GM10248 (cell line): Measurements from ENCODE around the gene ASB8.

ENCODE experiments used
- CTCF ChIA-PET: fragments of 300-600 bp; sonication (Branson Sonifier 250); formaldehyde crosslinking; extraction: SDS; loops from one replicate; lab custom pipeline; 2021; ENCODE audit warnings: antibody characterized with exemption; lab: Yijun Ruan, JAX
- POLR2A ChIA-PET: fragments of 350-650 bp; sonication (Branson Sonifier 250); formaldehyde crosslinking; extraction: SDS; loops from one replicate; lab custom pipeline; 2020; ENCODE audit warnings: antibody characterized with exemption; lab: Yijun Ruan, JAX
- DNase-seq: peaks from one replicate; pipeline ENCODE4 v3.0.0; 2012; ENCODE audit errors: extremely low spot score
- TF ChIP-seq, protein P1 (sequence below): IDR thresholded peaks from 2 replicates; pipeline ENCODE4 v1.5.1; 2012; ENCODE audit warnings: mild to moderate bottlenecking, low read depth; ENCODE audit errors: extremely low read depth, missing control alignments, control extremely low read depth

The ASB8 gene

DNA sequence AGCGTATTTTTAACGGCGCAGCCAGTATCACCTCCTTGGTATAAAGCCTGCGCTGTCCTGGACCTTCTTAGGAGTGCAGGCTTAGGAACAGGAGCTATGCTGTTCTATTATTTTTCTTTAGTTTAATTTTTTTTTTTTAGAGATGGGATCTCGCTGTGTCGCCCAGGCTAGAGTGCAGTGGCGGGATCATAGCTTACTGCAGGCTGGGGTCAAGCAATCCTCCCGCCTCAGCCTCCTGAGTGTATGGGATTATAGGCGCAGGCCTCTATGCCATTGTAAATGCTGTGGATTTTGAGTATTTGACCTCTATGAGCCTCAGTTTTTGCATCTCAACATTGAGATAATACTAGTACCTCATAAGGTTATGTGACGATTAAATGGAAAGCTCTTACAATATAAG lies 41.7 kb upstream of the ASB8 start:
- ChIA-PET POLR2A (interaction anchor here (0.5 to 1.5 kb wide), 7 partner anchors 14 to 658 kb away, joined by 3 to 11 read pairs (median 5); partner anchors contain the start of gene VDR), CTCF (interaction anchor here (0.9 to 4.5 kb wide), 8 partner anchors 10 to 462 kb away, joined by 3 to 29 read pairs (median 4); no protein-coding TSS in a partner anchor)
- TF ChIP-seq, protein P1, sequence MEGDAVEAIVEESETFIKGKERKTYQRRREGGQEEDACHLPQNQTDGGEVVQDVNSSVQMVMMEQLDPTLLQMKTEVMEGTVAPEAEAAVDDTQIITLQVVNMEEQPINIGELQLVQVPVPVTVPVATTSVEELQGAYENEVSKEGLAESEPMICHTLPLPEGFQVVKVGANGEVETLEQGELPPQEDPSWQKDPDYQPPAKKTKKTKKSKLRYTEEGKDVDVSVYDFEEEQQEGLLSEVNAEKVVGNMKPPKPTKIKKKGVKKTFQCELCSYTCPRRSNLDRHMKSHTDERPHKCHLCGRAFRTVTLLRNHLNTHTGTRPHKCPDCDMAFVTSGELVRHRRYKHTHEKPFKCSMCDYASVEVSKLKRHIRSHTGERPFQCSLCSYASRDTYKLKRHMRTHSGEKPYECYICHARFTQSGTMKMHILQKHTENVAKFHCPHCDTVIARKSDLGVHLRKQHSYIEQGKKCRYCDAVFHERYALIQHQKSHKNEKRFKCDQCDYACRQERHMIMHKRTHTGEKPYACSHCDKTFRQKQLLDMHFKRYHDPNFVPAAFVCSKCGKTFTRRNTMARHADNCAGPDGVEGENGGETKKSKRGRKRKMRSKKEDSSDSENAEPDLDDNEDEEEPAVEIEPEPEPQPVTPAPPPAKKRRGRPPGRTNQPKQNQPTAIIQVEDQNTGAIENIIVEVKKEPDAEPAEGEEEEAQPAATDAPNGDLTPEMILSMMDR = no peak
- DNase-seq = no peak

DNA sequence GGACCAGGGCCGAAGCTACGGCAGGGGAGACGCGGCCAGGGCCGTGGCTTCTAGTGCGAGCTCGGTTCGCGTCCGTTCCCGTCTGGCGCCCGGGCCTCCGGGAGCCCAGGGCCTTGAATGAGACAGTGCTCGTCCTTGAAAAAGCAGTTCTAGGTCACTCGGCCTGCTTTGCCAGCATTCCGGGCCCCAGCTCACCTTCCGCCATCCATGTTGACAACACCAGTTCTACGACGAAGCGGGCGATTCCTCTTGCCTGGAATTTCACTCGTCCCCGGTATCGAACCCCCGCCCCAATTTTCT lies 41.3 kb upstream of the ASB8 start:
- POLR2A ChIA-PET = interaction anchor here (0.6 to 1.5 kb wide), 4 partner anchors 50 to 453 kb away, joined by 4 to 11 read pairs (median 6); partner anchors contain the start of gene VDR
- TF ChIP-seq, protein P1 = no peak
- peak; percentile 38 for DNase-seq
- CTCF ChIA-PET = interaction anchor here (1.1 to 4.5 kb wide), 8 partner anchors 9 to 455 kb away, joined by 3 to 29 read pairs (median 5); no protein-coding TSS in a partner anchor

DNA sequence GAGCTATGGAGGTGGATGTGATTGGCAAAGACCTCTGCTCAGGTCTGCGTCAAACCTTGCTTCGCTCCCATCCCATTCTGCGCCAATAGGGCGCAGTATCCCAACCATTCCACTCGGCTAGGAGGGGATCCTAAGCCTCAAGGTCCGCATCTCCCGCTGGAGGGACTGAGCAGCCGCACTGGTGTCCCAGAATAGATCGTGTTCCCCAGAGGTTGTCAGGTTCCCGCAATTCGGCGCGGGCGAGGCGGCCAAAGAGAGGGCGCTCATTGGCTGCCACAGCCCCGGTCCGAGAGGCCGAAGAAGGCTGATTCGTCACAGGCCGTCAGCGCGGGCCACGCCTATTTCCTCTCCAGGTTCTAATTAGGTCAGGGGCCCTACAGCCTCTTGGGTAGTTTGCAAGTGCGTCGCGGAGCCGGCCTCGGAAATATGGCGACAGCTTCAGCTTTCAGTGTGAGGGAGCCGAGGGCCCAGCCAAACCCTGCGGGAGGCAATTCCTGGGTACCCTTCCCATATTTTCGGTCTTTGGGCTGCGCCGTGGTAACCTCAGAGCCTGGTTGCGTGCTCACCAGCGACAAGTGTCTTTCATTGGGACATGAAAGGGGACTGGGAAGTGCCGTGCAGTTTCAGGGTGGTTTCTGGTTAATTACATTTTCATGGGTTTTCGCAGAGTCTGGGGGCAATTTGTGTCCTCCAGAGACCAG lies 40.8 kb upstream of the ASB8 start:
- TF ChIP-seq, protein P1 = no peak
- POLR2A ChIA-PET = interaction anchor here (1.1 to 1.5 kb wide), 3 partner anchors 213 to 454 kb away, joined by 4 to 7 read pairs (median 5); partner anchors contain the start of gene VDR
- CTCF ChIA-PET = interaction anchor here (0.9 to 4.5 kb wide), 11 partner anchors 9 to 455 kb away, joined by 3 to 29 read pairs (median 4); partner anchors contain the start of genes CCDC184 and TMEM106C
- peak; percentile 96 for DNase-seq

DNA sequence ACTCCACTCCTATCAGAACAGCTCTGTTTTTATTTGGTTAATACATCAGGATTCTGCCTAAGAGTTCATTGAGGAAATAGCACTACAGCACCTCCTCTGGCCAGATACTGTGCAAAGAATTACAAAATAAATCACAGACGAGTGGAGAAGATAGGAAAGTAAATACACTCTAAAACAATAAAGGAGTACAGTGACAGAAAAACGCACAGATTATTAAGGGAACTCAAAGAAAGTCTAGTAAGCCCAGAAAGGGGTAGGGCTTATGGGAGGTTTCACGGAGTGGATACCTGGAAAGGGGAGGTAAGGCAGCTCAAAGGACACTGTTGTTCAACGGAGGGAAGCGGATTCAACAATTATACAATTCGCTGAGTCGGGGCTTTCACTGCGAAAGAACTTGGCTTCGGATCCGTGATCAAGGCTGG lies 40.2 kb upstream of the ASB8 start:
- TF ChIP-seq, protein P1 = peak; percentile 62
- peak; percentile 48 for DNase-seq
- ChIA-PET POLR2A (interaction anchor here (1.5 kb wide), 1 partner anchor 292 kb away, joined by 4 read pairs; the partner anchor contains the start of gene VDR), CTCF (interaction anchor here (0.9 to 4.5 kb wide), 13 partner anchors 8 to 456 kb away, joined by 3 to 29 read pairs (median 4); partner anchors contain the start of genes CCDC184 and TMEM106C)

DNA sequence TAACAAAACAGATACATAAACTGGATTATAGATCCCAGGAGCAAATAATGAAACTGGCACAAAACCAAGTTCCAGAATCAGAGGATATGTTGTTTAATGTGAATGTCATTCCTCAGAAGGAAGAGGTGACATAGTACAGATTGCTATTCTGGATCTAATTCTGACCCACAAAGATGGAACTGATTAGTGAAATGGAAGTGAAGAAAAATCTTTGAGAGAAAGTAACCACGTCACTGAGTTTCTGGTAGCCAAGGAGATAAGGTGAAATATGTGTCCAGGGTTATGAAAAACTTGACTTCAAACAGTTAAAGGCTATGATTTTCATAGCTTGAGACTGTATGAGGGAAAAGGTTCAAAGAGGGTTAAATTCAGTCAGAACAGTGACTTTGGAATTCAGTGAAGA lies 37.5 kb upstream of the ASB8 start:
- CTCF ChIA-PET = interaction anchor here (1.2 kb wide), 1 partner anchor 12 kb away, joined by 3 read pairs; the partner anchor contains the start of gene CCDC184
- POLR2A ChIA-PET = no interaction called here
- no peak for DNase-seq
- TF ChIP-seq, protein P1 = no peak

DNA sequence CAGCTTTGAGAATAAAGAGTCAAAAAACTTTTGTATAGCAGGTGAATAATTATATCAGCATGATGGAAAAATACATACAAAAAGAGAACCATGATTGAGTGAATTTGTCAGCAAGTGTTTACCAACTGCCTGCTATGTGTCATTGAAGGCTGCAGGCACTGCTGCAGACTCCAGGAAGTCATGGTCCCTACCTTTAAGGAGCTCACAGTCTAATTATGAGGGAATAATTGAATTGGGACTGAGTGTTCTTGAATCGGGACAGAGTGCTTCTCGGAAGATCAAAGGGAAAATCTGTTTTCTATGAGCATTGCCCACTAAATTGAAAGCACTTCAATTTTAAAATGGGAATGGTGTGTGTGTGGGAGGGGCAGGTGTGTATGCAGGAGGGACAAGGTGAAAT lies 36.3 kb upstream of the ASB8 start:
- ChIA-PET CTCF (no interaction called here), POLR2A (no interaction called here)
- no peak for DNase-seq
- TF ChIP-seq, protein P1 = no peak
